H1 (cell line): ENCODE results near the gene CTIF. TPM values are rescaled to one million over a fixed set of nuclear protein-coding genes. Genes with fewer than 3 reads are reported as not detected.

Experiments used
- CTCF ChIA-PET: fragments of 300-600 bp; sonication (Branson Sonifier 250); formaldehyde crosslinking; loops from one replicate; lab custom pipeline; 2021; ENCODE audit not compliant: partially characterized antibody; lab: Charles Lee
- POLR2A ChIA-PET: fragments of 300-600 bp; sonication (Branson Sonifier 250); formaldehyde crosslinking; loops from one replicate; lab custom pipeline; 2021; ENCODE audit warnings: inconsistent platforms; ENCODE audit not compliant: partially characterized antibody; lab: Charles Lee
- DNase-seq, 2 experiments: peaks; one replicate each; pipeline versions ENCODE4 v3.0.0 to v3.0.0-alpha.2; 2010 to 2022; ENCODE audit warnings: low spot score in 2 of 2, low read depth in 1 of 2, mixed read lengths in 1 of 2
- FAIRE-seq: peaks from 2 replicates; lab custom pipeline; 2011; peaks lifted over from hg19 to GRCh38; lab: Jason Lieb, UNC
- H2AFZ ChIP-seq: 2 replicates; pipeline ENCODE4 v1.8.1; 2012; ENCODE audit warnings: low read length, inconsistent platforms
- H2AK5ac ChIP-seq: 2 replicates; pipeline ENCODE4 v1.6.1; 2013; ENCODE audit warnings: low read depth, low read length
- H2BK120ac ChIP-seq: replicated peaks from 2 replicates; pipeline ENCODE3; 2013; ENCODE audit warnings: low read depth, low read length, inconsistent platforms
- H2BK12ac ChIP-seq: 2 replicates; pipeline ENCODE4 v1.6.1; 2013; ENCODE audit warnings: low read depth, low read length
- H2BK15ac ChIP-seq: 2 replicates; pipeline ENCODE4 v1.6.1; 2013; ENCODE audit warnings: low read length
- H2BK20ac ChIP-seq: 2 replicates; pipeline ENCODE4 v1.6.1; 2013; ENCODE audit warnings: low read length
- H2BK5ac ChIP-seq: 2 replicates; pipeline ENCODE4 v1.6.1; 2013; ENCODE audit warnings: low read depth, low read length
- H3K14ac ChIP-seq: 2 replicates; pipeline ENCODE4 v1.6.1; 2013; ENCODE audit warnings: inconsistent platforms; ENCODE audit not compliant: insufficient read length
- H3K18ac ChIP-seq: 2 replicates; pipeline ENCODE4 v1.6.1; 2013; ENCODE audit warnings: low read length; ENCODE audit errors: extremely low read depth
- H3K23ac ChIP-seq: 2 replicates; pipeline ENCODE4 v1.6.1; 2013; ENCODE audit warnings: inconsistent platforms; ENCODE audit not compliant: insufficient read length
- H3K23me2 ChIP-seq: 2 replicates; pipeline ENCODE4 v1.6.1; 2013; ENCODE audit warnings: low read depth, low read length
- H3K27ac ChIP-seq: 2 replicates; pipeline ENCODE4 v1.6.1; 2011; ENCODE audit warnings: low read depth, low read length, inconsistent platforms
- H3K27me3 ChIP-seq, 4 experiments: replicated peaks in 1 of 4; 1 replicate in 1 of 4; 2 replicates in 3 of 4; pipeline versions ENCODE4 v1.6.1 to v1.8.1; 2011 to 2013; ENCODE audit warnings: low read length in 3 of 4, mild to moderate bottlenecking in 3 of 4, inconsistent platforms in 2 of 4, mixed read lengths in 2 of 4, moderate library complexity in 1 of 4; ENCODE audit not compliant: control insufficient read depth in 3 of 4, insufficient read depth in 3 of 4; ENCODE audit errors: extremely low read depth in 1 of 4
- H3K36me3 ChIP-seq, 4 experiments: 2 replicates each; pipeline versions ENCODE4 v1.6.1 to v1.8.1; 2011 to 2013; ENCODE audit warnings: mild to moderate bottlenecking in 4 of 4, low read length in 3 of 4, moderate library complexity in 2 of 4, control low read depth in 1 of 4, inconsistent platforms in 1 of 4; ENCODE audit not compliant: insufficient read depth in 4 of 4, control insufficient read depth in 2 of 4
- H3K4ac ChIP-seq: replicated peaks from 2 replicates; pipeline ENCODE3; 2013; ENCODE audit warnings: low read length, low read depth, mixed read lengths, inconsistent platforms; ENCODE audit not compliant: insufficient read length
- H3K4me1 ChIP-seq, 4 experiments: replicated peaks in 1 of 4; 1 replicate in 1 of 4; 2 replicates in 3 of 4; pipeline versions ENCODE4 v1.6.1 to v1.8.1; 2011 to 2013; ENCODE audit warnings: low read length in 3 of 4, inconsistent platforms in 2 of 4, mixed read lengths in 1 of 4; ENCODE audit not compliant: insufficient read depth in 4 of 4, control insufficient read depth in 3 of 4
- H3K4me2 ChIP-seq, 2 experiments: 2 replicates each; pipeline versions ENCODE4 v1.6.1 to v1.8.1; 2011 to 2013; ENCODE audit warnings: low read depth in 2 of 2, low read length in 2 of 2, control low read depth in 1 of 2, inconsistent platforms in 1 of 2, mild to moderate bottlenecking in 1 of 2; ENCODE audit not compliant: insufficient read depth in 1 of 2
- H3K4me3 ChIP-seq, 4 experiments: fragments of 200-600, 300-600 bp in 1 of 4; sonication (generic), shearing (Covaris generic), sonication (Bioruptor Twin) in 1 of 4; 2 replicates each; pipeline versions ENCODE4 v1.5.1 to v1.8.1; 2011 to 2016; ENCODE audit warnings: low read length in 4 of 4, low read depth in 3 of 4, control low read depth in 2 of 4, inconsistent platforms in 2 of 4, mild to moderate bottlenecking in 2 of 4, mixed read lengths in 1 of 4, moderate library complexity in 1 of 4; ENCODE audit not compliant: insufficient read depth in 2 of 4; ENCODE audit errors: extremely low read depth in 1 of 4
- H3K56ac ChIP-seq: replicated peaks from 2 replicates; pipeline ENCODE3; 2013; ENCODE audit warnings: low read depth, mild to moderate bottlenecking, mixed read lengths, low read length, inconsistent platforms; ENCODE audit not compliant: insufficient read length
- H3K79me1 ChIP-seq: 2 replicates; pipeline ENCODE4 v1.6.1; 2013; ENCODE audit warnings: low read depth, low read length, control low read depth
- H3K79me2 ChIP-seq, 2 experiments: 2 replicates each; pipeline versions ENCODE4 v1.6.1 to v1.8.1; 2012 to 2013; ENCODE audit warnings: low read length in 2 of 2, mild to moderate bottlenecking in 2 of 2, inconsistent platforms in 1 of 2; ENCODE audit not compliant: insufficient read depth in 2 of 2, control insufficient read depth in 1 of 2
- H3K9ac ChIP-seq, 4 experiments: replicated peaks in 1 of 4; 1 replicate in 1 of 4; 2 replicates in 3 of 4; pipeline versions ENCODE4 v1.6.1 to v1.8.1; 2011 to 2013; ENCODE audit warnings: low read depth in 3 of 4, low read length in 3 of 4, control low read depth in 2 of 4, mild to moderate bottlenecking in 2 of 4, moderate library complexity in 2 of 4, inconsistent platforms in 1 of 4; ENCODE audit errors: extremely low read depth in 1 of 4
- H3K9me3 ChIP-seq, 2 experiments: 2 replicates each; pipeline versions ENCODE4 v1.6.1 to v1.8.1; 2012 to 2013; ENCODE audit warnings: mild to moderate bottlenecking in 2 of 2, moderate library complexity in 2 of 2, control low read depth in 1 of 2, inconsistent platforms in 1 of 2, low read depth in 1 of 2, low read length in 1 of 2, mixed read lengths in 1 of 2; ENCODE audit not compliant: insufficient read depth in 2 of 2
- H4K20me1 ChIP-seq, 2 experiments: replicated peaks in 1 of 2; 2 replicates each; pipeline versions ENCODE3 to v1.8.1; 2011 to 2013; ENCODE audit warnings: inconsistent platforms in 2 of 2, low read length in 2 of 2, mild to moderate bottlenecking in 1 of 2; ENCODE audit not compliant: insufficient read depth in 2 of 2, control insufficient read depth in 1 of 2
- H4K5ac ChIP-seq: 2 replicates; pipeline ENCODE4 v1.6.1; 2013; ENCODE audit warnings: low read length, low read depth, mixed read lengths, inconsistent platforms; ENCODE audit not compliant: insufficient read length
- H4K8ac ChIP-seq: 2 replicates; pipeline ENCODE4 v1.8.0; 2013; ENCODE audit warnings: mild to moderate bottlenecking, moderate library complexity, low read length, inconsistent platforms; ENCODE audit not compliant: insufficient read depth; ENCODE audit errors: extremely low read depth
- H4K91ac ChIP-seq: replicated peaks from 2 replicates; pipeline ENCODE3; 2013; ENCODE audit warnings: low read length, mixed read lengths, inconsistent platforms; ENCODE audit not compliant: insufficient read length
- CHD1 ChIP-seq: IDR thresholded peaks from 2 replicates; pipeline ENCODE4 v1.6.1; 2012; ENCODE audit warnings: low read depth, low read length, improper control_type of control experiment
- EZH2 ChIP-seq: fragments of 200-600 bp; sonication (generic); IDR thresholded peaks from 2 replicates; pipeline ENCODE4 v1.7.1; 2012; ENCODE audit warnings: low read depth, mild to moderate bottlenecking, moderate library complexity, low read length, inconsistent platforms; ENCODE audit not compliant: severe bottlenecking
- HDAC2 ChIP-seq, 2 experiments: fragments of 300-600 bp in 1 of 2; sonication (generic) in 1 of 2; IDR thresholded peaks; 2 replicates each; pipeline ENCODE4 v1.6.1; 2011 to 2012; ENCODE audit warnings: low read depth in 2 of 2, low read length in 2 of 2, mild to moderate bottlenecking in 2 of 2, moderate library complexity in 2 of 2, borderline replicate concordance in 1 of 2, inconsistent platforms in 1 of 2
- HDAC6 ChIP-seq: IDR thresholded peaks from one replicate; pipeline ENCODE4 v1.7.1; 2012; ENCODE audit warnings: low read depth, mild to moderate bottlenecking, inconsistent platforms, low read length, moderate library complexity
- KDM1A ChIP-seq: fragments of 200-600, 300-600 bp; sonication (generic); IDR thresholded peaks from 2 replicates; pipeline ENCODE4 v1.7.1; 2016; ENCODE audit warnings: mild to moderate bottlenecking, low read length, borderline replicate concordance
- KDM5A ChIP-seq: fragments of 200-600 bp; IDR thresholded peaks from 2 replicates; pipeline ENCODE4 v1.7.1; 2012; ENCODE audit warnings: mild to moderate bottlenecking, low read length, inconsistent platforms, mixed read lengths
- SAP30 ChIP-seq: fragments of 300-600 bp; sonication (generic); IDR thresholded peaks from 2 replicates; pipeline ENCODE4 v1.7.1; 2012; ENCODE audit warnings: low read length, moderate library complexity, mild to moderate bottlenecking, inconsistent platforms; ENCODE audit not compliant: insufficient read depth, insufficient replicate concordance
- SIRT6 ChIP-seq: IDR thresholded peaks from one replicate; pipeline ENCODE4 v1.7.1; 2012; ENCODE audit warnings: low read length, inconsistent platforms
- TEAD4 ChIP-seq: IDR thresholded peaks from 2 replicates; pipeline ENCODE4 v1.6.1; 2012; ENCODE audit warnings: low read depth, low read length, inconsistent platforms, mixed read lengths
- ZNF274 ChIP-seq: IDR thresholded peaks from 2 replicates; pipeline ENCODE4 v1.7.0; 2012; ENCODE audit warnings: low read length, borderline replicate concordance; ENCODE audit errors: extremely low read depth
- WGBS, 2 experiments: shearing (Covaris generic) in 1 of 2; methylation state at CpG; one replicate each; pipeline versions ENCODE4 v1.1.6 to v1.1.7; 2013 to 2015; ENCODE audit warnings: low lambda C conversion rate in 2 of 2, mixed read lengths in 2 of 2, inconsistent platforms in 1 of 2, low coverage in 1 of 2, missing lambda C conversion rate in 1 of 2; ENCODE audit not compliant: insufficient replicate concordance in 2 of 2, insufficient coverage in 1 of 2, insufficient read length in 1 of 2; ENCODE audit errors: extremely low coverage in 1 of 2, missing lambda C conversion rate in 1 of 2; 5-methylcytosine and 5-hydroxymethylcytosine counted together
- polyA plus RNA-seq, 7 experiments: library from polyadenylated mRNA; depleted of rRNA in 3 of 7; stranded (reverse) in 5 of 7; unstranded in 2 of 7; fragments of >200 nt in 5 of 7; fragments of 200-250 nt in 2 of 7; gene quantifications; 1 replicate in 5 of 7; 2 replicates in 1 of 7; 4 replicates in 1 of 7; pipeline versions ENCODE4 v1.2.1 to v1.2.3, GENCODE V29; 2011 to 2013; ENCODE audit warnings: missing spikeins in 2 of 7, mixed read lengths in 2 of 7
- total RNA-seq: library from RNA; stranded (reverse); fragmentation: NEBNext Ultra II Directional; extraction: Animal tissue kit (Norgen Biotek cat#: 25700); gene quantifications from 2 replicates; pipeline ENCODE4 v1.2.1, GENCODE V29; 2021
- TF ChIP-seq, protein P1 (sequence below): IDR thresholded peaks from 2 replicates; pipeline ENCODE4 v1.6.1; 2012; ENCODE audit warnings: inconsistent platforms

CTIF gene
- total and polyA plus RNA-seq, 2 of the 8 experiments (the other 6 are each of a cell fraction or from before 2014, with no cell fraction given) = 9.0 to 17.8 TPM

GRCh38 chr18:48867978-48868377 lies 329.1 kb downstream of the CTIF start:
- Histone ChIP-seq H3K4ac (no peak overlapping the region), H4K8ac (no peak overlapping the region), H2BK120ac (no peak overlapping the region), H3K56ac (no peak overlapping the region), H3K27ac (no peak overlapping the region), H3K23me2 (0 out of 2 replicates have a peak, but pooled peaks cover 2% of the 10 kb centered on the region), H2BK20ac (no peak overlapping the region), H3K79me1 (no peaks in the 10 kb centered on the region), H3K23ac (no peak overlapping the region), H2AFZ (no peak overlapping the region), H3K18ac (no peak overlapping the region), H4K5ac (no peak overlapping the region), H2BK15ac (no peak overlapping the region), H3K27me3 (peaks cover 0 to 2% (median 0%) of the 10 kb centered on the region in 4 experiments; a peak in 1 of 7 replicates), H3K9ac (peak overlapping the region in 1 of 4 experiments; percentile 10; a peak in 1 of 7 replicates), H2AK5ac (no peak overlapping the region), H2BK12ac (no peak overlapping the region), H2BK5ac (no peak overlapping the region), H3K36me3 (no peaks in the 10 kb centered on the region), H3K4me2 (no peak overlapping the region), H3K4me1 (no peaks in the 10 kb centered on the region), H3K14ac (no peak overlapping the region), H3K4me3 (no peak overlapping the region), H3K9me3 (peaks cover 3% of the 10 kb centered on the region in 2 experiments; a peak in 2 of 4 replicates), H4K20me1 (no peaks in the 10 kb centered on the region), H3K79me2 (no peaks in the 10 kb centered on the region), H4K91ac (no peak overlapping the region)
- no peak for FAIRE-seq
- TF ChIP-seq EZH2 (no peak), TEAD4 (no peak), KDM1A (no peak), HDAC2 (IDR thresholded peaks at IDR 0.05; ENCODE audit: borderline replicate concordance in 1 of 2, low read depth in 2 of 2, low read length in 2 of 2) (no peak), ZNF274 (no peak), CHD1 (no peak), SIRT6 (no peak), KDM5A (no peak), SAP30 (no peak), HDAC6 (no peak)
- TF ChIP-seq, protein P1, sequence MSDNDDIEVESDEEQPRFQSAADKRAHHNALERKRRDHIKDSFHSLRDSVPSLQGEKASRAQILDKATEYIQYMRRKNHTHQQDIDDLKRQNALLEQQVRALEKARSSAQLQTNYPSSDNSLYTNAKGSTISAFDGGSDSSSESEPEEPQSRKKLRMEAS = no peak
- DNase-seq = no peak
- POLR2A ChIA-PET = interaction anchor here (2.3 kb wide), 1 partner anchor 9 kb away, joined by 6 read pairs; no protein-coding TSS in a partner anchor
- WGBS, 2 experiments = 80% methylated on average over 1 of the region's 1 CpG; no CpG with 5 or more reads in 1 of the 2 experiments
- CTCF ChIA-PET = interaction anchor here (0.7 to 1.5 kb wide), 4 partner anchors 8 to 146 kb away, joined by 3 to 5 read pairs (median 3); no protein-coding TSS in a partner anchor
